ENCODE results near the gene USP48. TPM values are rescaled to one million over a fixed set of nuclear protein-coding genes. Genes with fewer than 3 reads are reported as not detected.
A peak's percentile ranks its signal among the peaks of the same experiment; 100 is the strongest.

The USP48 gene
- total and polyA plus RNA-seq, 2 of the 8 experiments (the other 6 are each of a cell fraction or from before 2014, with no cell fraction given), result 12.8 to 83.5 TPM

DNA sequence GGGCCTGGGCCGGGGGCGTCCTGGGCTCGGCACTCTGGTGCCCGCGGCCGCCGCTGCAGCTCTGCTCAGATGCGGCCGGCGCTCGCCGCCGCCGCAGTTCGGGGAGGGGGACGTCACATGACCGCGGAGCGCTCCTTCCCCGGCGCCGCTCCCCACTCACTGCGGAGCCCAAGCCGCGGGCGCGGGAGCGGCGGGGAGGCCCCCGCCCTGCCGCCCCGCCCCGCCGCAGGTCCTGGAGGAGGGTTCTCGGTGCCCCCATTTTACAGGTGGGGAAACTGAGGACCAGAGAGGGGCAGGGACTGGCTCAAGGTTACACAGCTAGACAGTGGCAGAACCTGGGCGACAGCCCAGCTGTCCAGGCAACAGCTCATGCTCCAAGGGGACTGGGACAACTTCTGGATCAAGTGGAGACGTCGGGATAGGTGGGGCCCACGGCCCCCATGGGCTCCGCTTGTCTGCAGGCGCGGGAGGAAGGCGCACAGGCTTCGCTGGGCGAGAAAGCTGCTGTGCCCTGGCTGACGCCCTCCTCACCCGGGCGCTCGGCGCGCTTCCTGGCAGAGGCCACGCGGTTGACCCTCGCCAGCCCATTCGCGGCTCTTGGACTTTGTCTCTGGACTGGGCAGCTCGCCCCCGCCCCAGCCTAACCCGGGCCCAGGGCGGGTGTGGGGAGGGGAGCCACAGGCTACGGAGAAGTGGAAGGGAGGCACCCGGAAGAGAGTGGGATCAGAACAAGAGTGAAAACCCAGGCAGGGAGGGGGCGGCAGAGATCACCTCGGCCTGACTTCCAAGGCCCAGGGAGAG, 113.5 kb downstream of the USP48 start, which contains the start of gene RAP1GAP:
RAP1GAP (minus strand) TSS at position 100 of the 801 bp plus-strand sequence. CDS start 49,325 bp downstream, outside the sequence.
- WGBS, 2 experiments (ENCODE audit: extremely low coverage in 1 of 2, insufficient coverage in 1 of 2, insufficient read length in 1 of 2, insufficient replicate concordance in 2 of 2, low coverage in 1 of 2, low lambda C conversion rate in 2 of 2, missing lambda C conversion rate in 1 of 2), result 3% methylated on average over 33 of the region's 64 CpGs; no CpG with 5 or more reads in 1 of the 2 experiments
- peak within 1 kb of the TSS; percentile 68 to 98 for H3K4me2 ChIP-seq (ENCODE audit: insufficient read depth in 1 of 2, low read depth in 2 of 2, low read length in 2 of 2)
- no peak within 1 kb of the TSS for H3K14ac ChIP-seq (ENCODE audit: insufficient read length)
- peak within 1 kb of the TSS in 3 of 4 experiments; percentile 20 to 64 (median 33); a peak in 4 of 7 replicates for H3K9ac ChIP-seq (replicated peaks in 1 of 4; ENCODE audit: extremely low read depth in 1 of 4, low read depth in 3 of 4, low read length in 3 of 4)
- ChIA-PET POLR2A (ENCODE audit: partially characterized antibody) (interaction anchor here (1.2 to 2.8 kb wide), 4 partner anchors 9 to 39 kb away, joined by 3 to 19 read pairs (median 5); no protein-coding TSS in a partner anchor), CTCF (ENCODE audit: partially characterized antibody) (interaction anchor here (0.7 to 4.6 kb wide), 5 partner anchors 9 to 311 kb away, joined by 3 to 25 read pairs (median 3); no protein-coding TSS in a partner anchor)
- peak within 1 kb of the TSS; percentile 2; the same call in 1 of the 2 replicates for H2BK20ac ChIP-seq (ENCODE audit: low read length)
- H3K18ac ChIP-seq (ENCODE audit: extremely low read depth, low read length), result peak within 1 kb of the TSS; percentile 64
- H3K4me1 ChIP-seq (replicated peaks in 1 of 4; ENCODE audit: control insufficient read depth in 3 of 4, insufficient read depth in 4 of 4, low read length in 3 of 4), result peaks cover 0 to 26% (median 9%) of the 10 kb centered on the region in 4 experiments; a peak in 6 of 7 replicates
- H3K36me3 ChIP-seq (ENCODE audit: control insufficient read depth in 2 of 4, insufficient read depth in 4 of 4, low read length in 3 of 4), result no peaks in the 10 kb centered on the region
- no peak within 1 kb of the TSS for H4K5ac ChIP-seq (ENCODE audit: insufficient read length, low read depth, low read length)
- 0 out of 2 replicates have a peak within 1 kb of the TSS, but pooled peaks have one; percentile 50 for H2BK12ac ChIP-seq (ENCODE audit: low read depth, low read length)
- no peaks in the 10 kb centered on the region for H3K79me2 ChIP-seq (ENCODE audit: control insufficient read depth in 1 of 2, insufficient read depth in 2 of 2, low read length in 2 of 2)
- H3K4me3 ChIP-seq (ENCODE audit: extremely low read depth in 1 of 4, insufficient read depth in 2 of 4, low read depth in 3 of 4, low read length in 4 of 4), result peak within 1 kb of the TSS; percentile 62 to 76 (median 68)
- peaks cover 13% of the 10 kb centered on the region for H3K23me2 ChIP-seq (ENCODE audit: low read depth, low read length)
- DNase-seq (ENCODE audit: low read depth in 1 of 2, low spot score in 2 of 2) (no peak), FAIRE-seq (no peak)
- no peak within 1 kb of the TSS for H3K27ac ChIP-seq (ENCODE audit: low read depth, low read length)
- peaks cover 0 to 2% of the 10 kb centered on the region in 2 experiments for H4K20me1 ChIP-seq (replicated peaks in 1 of 2; ENCODE audit: control insufficient read depth in 1 of 2, insufficient read depth in 2 of 2, low read length in 2 of 2)
- no peak within 1 kb of the TSS for H3K4ac ChIP-seq (replicated peaks; ENCODE audit: insufficient read length, low read depth, low read length)
- H3K23ac ChIP-seq (ENCODE audit: insufficient read length), result no peak within 1 kb of the TSS
- peak within 1 kb of the TSS; percentile 63 for H4K8ac ChIP-seq (ENCODE audit: extremely low read depth, insufficient read depth, low read length)
- no peak within 1 kb of the TSS for H2BK120ac ChIP-seq (replicated peaks; ENCODE audit: low read depth, low read length)
- no peak within 1 kb of the TSS for H2BK5ac ChIP-seq (ENCODE audit: low read depth, low read length)
- H2AK5ac ChIP-seq (ENCODE audit: low read depth, low read length), result 0 out of 2 replicates have a peak within 1 kb of the TSS, but pooled peaks have one; percentile 17
- H2BK15ac ChIP-seq (ENCODE audit: low read length), result no peak within 1 kb of the TSS
- H3K9me3 ChIP-seq (ENCODE audit: insufficient read depth in 2 of 2, low read depth in 1 of 2, low read length in 1 of 2), result no peaks in the 10 kb centered on the region
- H3K27me3 ChIP-seq (replicated peaks in 1 of 4; ENCODE audit: control insufficient read depth in 3 of 4, extremely low read depth in 1 of 4, insufficient read depth in 3 of 4, low read length in 3 of 4), result peaks cover 0 to 28% (median 19%) of the 10 kb centered on the region in 4 experiments; a peak in 5 of 7 replicates
- no peaks in the 10 kb centered on the region for H3K79me1 ChIP-seq (ENCODE audit: low read depth, low read length)
- H2AFZ ChIP-seq (ENCODE audit: low read length), result peak within 1 kb of the TSS; percentile 90
- peak within 1 kb of the TSS; percentile 16 for H4K91ac ChIP-seq (replicated peaks; ENCODE audit: insufficient read length, low read length)
- no peak within 1 kb of the TSS for H3K56ac ChIP-seq (replicated peaks; ENCODE audit: insufficient read length, low read depth, low read length)
- TF ChIP-seq CBX5 (IDR thresholded peaks at IDR 0.05; ENCODE audit: low read depth, low read length) (no peak), BACH1 (IDR thresholded peaks at IDR 0.05; ENCODE audit: low read length) (no peak), NRF1 (IDR thresholded peaks at IDR 0.05; ENCODE audit: low read depth, low read length) (no peak), ASH2L (IDR thresholded peaks at IDR 0.05; ENCODE audit: low read length) (no peak), NANOG (IDR thresholded peaks at IDR 0.05; ENCODE audit: insufficient read depth, low read depth, low read length, poor library complexity, severe bottlenecking) (no peak), SIN3A (conservative IDR thresholded peaks at IDR 0.05 in 1 of 2, IDR thresholded peaks at IDR 0.05 in 1 of 2; ENCODE audit: low read depth in 1 of 2, low read length in 2 of 2) (no peak; a peak in 1 of 4 replicates), BRCA1 (IDR thresholded peaks at IDR 0.05; ENCODE audit: low read depth, low read length) (no peak)
- TF ChIP-seq, protein P1, sequence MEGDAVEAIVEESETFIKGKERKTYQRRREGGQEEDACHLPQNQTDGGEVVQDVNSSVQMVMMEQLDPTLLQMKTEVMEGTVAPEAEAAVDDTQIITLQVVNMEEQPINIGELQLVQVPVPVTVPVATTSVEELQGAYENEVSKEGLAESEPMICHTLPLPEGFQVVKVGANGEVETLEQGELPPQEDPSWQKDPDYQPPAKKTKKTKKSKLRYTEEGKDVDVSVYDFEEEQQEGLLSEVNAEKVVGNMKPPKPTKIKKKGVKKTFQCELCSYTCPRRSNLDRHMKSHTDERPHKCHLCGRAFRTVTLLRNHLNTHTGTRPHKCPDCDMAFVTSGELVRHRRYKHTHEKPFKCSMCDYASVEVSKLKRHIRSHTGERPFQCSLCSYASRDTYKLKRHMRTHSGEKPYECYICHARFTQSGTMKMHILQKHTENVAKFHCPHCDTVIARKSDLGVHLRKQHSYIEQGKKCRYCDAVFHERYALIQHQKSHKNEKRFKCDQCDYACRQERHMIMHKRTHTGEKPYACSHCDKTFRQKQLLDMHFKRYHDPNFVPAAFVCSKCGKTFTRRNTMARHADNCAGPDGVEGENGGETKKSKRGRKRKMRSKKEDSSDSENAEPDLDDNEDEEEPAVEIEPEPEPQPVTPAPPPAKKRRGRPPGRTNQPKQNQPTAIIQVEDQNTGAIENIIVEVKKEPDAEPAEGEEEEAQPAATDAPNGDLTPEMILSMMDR (IDR thresholded peaks at IDR 0.05; ENCODE audit: control extremely low read depth in 1 of 3, insufficient read depth in 1 of 3, low read depth in 1 of 3, low read length in 3 of 3), result peak in 1 of 3 experiments; percentile 15; a peak in 1 of 4 replicates
